H1 (cell line): ENCODE data around the gene PPAT.

Source experiments
- CREB1 ChIP-seq: IDR thresholded peaks from 2 replicates; pipeline ENCODE4 v1.6.1; 2012; ENCODE audit warnings: inconsistent platforms
- EZH2 ChIP-seq: fragments of 200-600 bp; sonication (generic); IDR thresholded peaks from 2 replicates; pipeline ENCODE4 v1.7.1; 2012; ENCODE audit warnings: low read depth, mild to moderate bottlenecking, moderate library complexity, low read length, inconsistent platforms; ENCODE audit not compliant: severe bottlenecking
- HDAC2 ChIP-seq, 2 experiments: fragments of 300-600 bp in 1 of 2; sonication (generic) in 1 of 2; IDR thresholded peaks; 2 replicates each; pipeline ENCODE4 v1.6.1; 2011 to 2012; ENCODE audit warnings: low read depth in 2 of 2, low read length in 2 of 2, mild to moderate bottlenecking in 2 of 2, moderate library complexity in 2 of 2, borderline replicate concordance in 1 of 2, inconsistent platforms in 1 of 2
- NRF1 ChIP-seq: IDR thresholded peaks from 2 replicates; pipeline ENCODE4 v1.6.1; 2011; ENCODE audit warnings: mild to moderate bottlenecking, low read depth, low read length, improper control_type of control experiment
- POLR2A ChIP-seq, 2 experiments: IDR thresholded peaks; 1 replicate in 1 of 2; 2 replicates in 1 of 2; pipeline ENCODE4 v1.6.1; 2011; ENCODE audit warnings: low read depth in 2 of 2, low read length in 2 of 2, mild to moderate bottlenecking in 2 of 2; ENCODE audit errors: control extremely low read depth in 1 of 2
- POLR2AphosphoS5 ChIP-seq: IDR thresholded peaks from 2 replicates; pipeline ENCODE4 v1.6.1; 2011; ENCODE audit warnings: low read depth, low read length
- RFX5 ChIP-seq: IDR thresholded peaks from 2 replicates; pipeline ENCODE4 v1.6.1; 2011; ENCODE audit warnings: low read depth, low read length, improper control_type of control experiment, borderline replicate concordance
- RNF2 ChIP-seq: fragments of 200-900, 300-1000 bp; sonication (generic); IDR thresholded peaks from 2 replicates; pipeline ENCODE4 v1.7.1; 2016; ENCODE audit warnings: borderline replicate concordance, low read depth, mild to moderate bottlenecking, antibody characterized with exemption, low read length; ENCODE audit not compliant: poor library complexity, severe bottlenecking; ENCODE audit errors: missing control alignments
- SIN3A ChIP-seq, 2 experiments: IDR thresholded peaks in 1 of 2; conservative IDR thresholded peaks in 1 of 2; 2 replicates each; pipeline ENCODE4 v1.6.1; 2011 to 2012; ENCODE audit warnings: low read length in 2 of 2, improper control_type of control experiment in 1 of 2, low read depth in 1 of 2, mild to moderate bottlenecking in 1 of 2
- SP2 ChIP-seq: IDR thresholded peaks from 2 replicates; pipeline ENCODE4 v1.6.1; 2012; ENCODE audit warnings: mild to moderate bottlenecking, low read length, inconsistent platforms
- TF ChIP-seq, protein P1 (sequence below), 3 experiments: IDR thresholded peaks; 1 replicate in 2 of 3; 2 replicates in 1 of 3; pipeline versions ENCODE4 v1.5.1 to v1.6.1; 2011; ENCODE audit warnings: low read length in 3 of 3, mild to moderate bottlenecking in 3 of 3, inconsistent platforms in 2 of 3, low read depth in 1 of 3, moderate library complexity in 1 of 3; ENCODE audit not compliant: insufficient read depth in 1 of 3; ENCODE audit errors: control extremely low read depth in 1 of 3

DNA sequence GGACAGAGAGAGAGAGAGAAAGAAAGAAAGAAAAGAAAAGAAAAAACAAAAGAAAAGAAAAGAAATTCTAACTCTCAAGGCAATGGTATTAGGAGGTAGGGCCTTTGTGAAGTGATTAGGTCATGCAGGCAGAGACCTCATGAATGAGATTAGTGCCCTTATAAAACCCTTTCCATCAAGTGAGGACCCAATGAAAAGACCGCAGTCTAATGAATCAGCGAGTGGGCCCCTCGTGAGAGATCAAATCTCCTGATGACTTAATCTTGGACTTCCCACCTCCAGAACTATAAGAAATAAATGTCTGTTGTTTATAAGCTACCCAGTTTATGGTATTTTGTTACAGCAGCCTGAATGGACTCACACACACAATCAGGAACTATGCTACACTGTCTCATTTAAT is 65.0 kb downstream of the PPAT start:
- TF ChIP-seq SIN3A (conservative IDR thresholded peaks at IDR 0.05 in 1 of 2, IDR thresholded peaks at IDR 0.05 in 1 of 2; ENCODE audit: low read depth in 1 of 2, low read length in 2 of 2) = no peak
- TF ChIP-seq POLR2AphosphoS5 = no peak
- TF ChIP-seq EZH2 = no peak
- TF ChIP-seq POLR2A (IDR thresholded peaks at IDR 0.05; ENCODE audit: control extremely low read depth in 1 of 2, low read depth in 2 of 2, low read length in 2 of 2) = no peak
- TF ChIP-seq, protein P1, sequence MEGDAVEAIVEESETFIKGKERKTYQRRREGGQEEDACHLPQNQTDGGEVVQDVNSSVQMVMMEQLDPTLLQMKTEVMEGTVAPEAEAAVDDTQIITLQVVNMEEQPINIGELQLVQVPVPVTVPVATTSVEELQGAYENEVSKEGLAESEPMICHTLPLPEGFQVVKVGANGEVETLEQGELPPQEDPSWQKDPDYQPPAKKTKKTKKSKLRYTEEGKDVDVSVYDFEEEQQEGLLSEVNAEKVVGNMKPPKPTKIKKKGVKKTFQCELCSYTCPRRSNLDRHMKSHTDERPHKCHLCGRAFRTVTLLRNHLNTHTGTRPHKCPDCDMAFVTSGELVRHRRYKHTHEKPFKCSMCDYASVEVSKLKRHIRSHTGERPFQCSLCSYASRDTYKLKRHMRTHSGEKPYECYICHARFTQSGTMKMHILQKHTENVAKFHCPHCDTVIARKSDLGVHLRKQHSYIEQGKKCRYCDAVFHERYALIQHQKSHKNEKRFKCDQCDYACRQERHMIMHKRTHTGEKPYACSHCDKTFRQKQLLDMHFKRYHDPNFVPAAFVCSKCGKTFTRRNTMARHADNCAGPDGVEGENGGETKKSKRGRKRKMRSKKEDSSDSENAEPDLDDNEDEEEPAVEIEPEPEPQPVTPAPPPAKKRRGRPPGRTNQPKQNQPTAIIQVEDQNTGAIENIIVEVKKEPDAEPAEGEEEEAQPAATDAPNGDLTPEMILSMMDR (IDR thresholded peaks at IDR 0.05; ENCODE audit: control extremely low read depth in 1 of 3, insufficient read depth in 1 of 3, low read depth in 1 of 3, low read length in 3 of 3) = no peak
- TF ChIP-seq NRF1 = no peak
- no peak for TF ChIP-seq RNF2
- no peak for TF ChIP-seq RFX5
- no peak for TF ChIP-seq SP2
- TF ChIP-seq HDAC2 (IDR thresholded peaks at IDR 0.05; ENCODE audit: borderline replicate concordance in 1 of 2, low read depth in 2 of 2, low read length in 2 of 2) = no peak
- no peak for TF ChIP-seq CREB1
